Measurements from ENCODE around the gene ALG14. TPM values are rescaled to one million over a fixed set of nuclear protein-coding genes. Genes with fewer than 3 reads are reported as not detected.

ALG14 gene
- total and polyA plus RNA-seq, 2 donors (not counting 1 experiment from before 2014, with no cell fraction given) = 3.5 to 3.8 TPM

DNA sequence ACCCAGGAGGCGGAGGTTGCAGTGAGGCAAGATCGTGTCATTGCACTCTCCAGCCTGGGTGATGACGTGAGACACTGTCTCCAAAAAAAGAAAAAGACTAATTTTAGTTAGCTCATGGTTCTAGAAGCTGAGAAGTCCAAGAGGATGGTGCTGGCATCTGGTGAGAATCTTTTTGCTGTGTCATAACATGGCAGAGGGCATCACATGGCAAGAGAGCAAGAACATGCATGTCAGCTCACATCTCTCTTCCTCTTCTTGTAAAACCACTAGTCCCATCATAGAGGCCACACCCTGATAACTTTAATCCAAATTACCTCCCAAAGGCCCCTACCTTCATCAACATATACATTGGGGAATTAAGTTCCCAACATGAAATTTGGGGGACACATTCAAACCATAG, 132.0 kb downstream of the ALG14 start:
- H3K27ac ChIP-seq (ENCODE audit: insufficient read depth, low read length) = no peak overlapping the region
- H4K20me1 ChIP-seq (ENCODE audit: control insufficient read depth, extremely low read depth, insufficient read depth, low read length) = no peaks in the 10 kb centered on the region
- H3K36me3 ChIP-seq (ENCODE audit: control insufficient read depth, insufficient read depth, low read length) = no peaks in the 10 kb centered on the region
- H3K27me3 ChIP-seq (ENCODE audit: control insufficient read depth, insufficient read depth, low read length) = no peaks in the 10 kb centered on the region
- no peak overlapping the region for H2AFZ ChIP-seq (ENCODE audit: low read length)
- no peak overlapping the region for H3K9ac ChIP-seq (ENCODE audit: insufficient read depth, low read length)
- peaks cover 7% of the 10 kb centered on the region for H3K4me1 ChIP-seq (ENCODE audit: control insufficient read depth, extremely low read depth, insufficient read depth, low read length)
- TF ChIP-seq EZH2 (IDR thresholded peaks at IDR 0.05; ENCODE audit: low read length, missing control alignments) = no peak
- TF ChIP-seq, protein P1, sequence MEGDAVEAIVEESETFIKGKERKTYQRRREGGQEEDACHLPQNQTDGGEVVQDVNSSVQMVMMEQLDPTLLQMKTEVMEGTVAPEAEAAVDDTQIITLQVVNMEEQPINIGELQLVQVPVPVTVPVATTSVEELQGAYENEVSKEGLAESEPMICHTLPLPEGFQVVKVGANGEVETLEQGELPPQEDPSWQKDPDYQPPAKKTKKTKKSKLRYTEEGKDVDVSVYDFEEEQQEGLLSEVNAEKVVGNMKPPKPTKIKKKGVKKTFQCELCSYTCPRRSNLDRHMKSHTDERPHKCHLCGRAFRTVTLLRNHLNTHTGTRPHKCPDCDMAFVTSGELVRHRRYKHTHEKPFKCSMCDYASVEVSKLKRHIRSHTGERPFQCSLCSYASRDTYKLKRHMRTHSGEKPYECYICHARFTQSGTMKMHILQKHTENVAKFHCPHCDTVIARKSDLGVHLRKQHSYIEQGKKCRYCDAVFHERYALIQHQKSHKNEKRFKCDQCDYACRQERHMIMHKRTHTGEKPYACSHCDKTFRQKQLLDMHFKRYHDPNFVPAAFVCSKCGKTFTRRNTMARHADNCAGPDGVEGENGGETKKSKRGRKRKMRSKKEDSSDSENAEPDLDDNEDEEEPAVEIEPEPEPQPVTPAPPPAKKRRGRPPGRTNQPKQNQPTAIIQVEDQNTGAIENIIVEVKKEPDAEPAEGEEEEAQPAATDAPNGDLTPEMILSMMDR (conservative IDR thresholded peaks at IDR 0.05 in 1 of 2, IDR thresholded peaks at IDR 0.05 in 1 of 2; ENCODE audit: low read depth in 1 of 2, low read length in 2 of 2) = no peak
- no peak overlapping the region for H3K4me3 ChIP-seq (replicated peaks in 1 of 4; ENCODE audit: control extremely low read depth in 1 of 4, insufficient read depth in 1 of 4, low read depth in 3 of 4, low read length in 4 of 4)
- no peak for DNase-seq (ENCODE audit: low read depth in 2 of 2)
- no peaks in the 10 kb centered on the region for H3K9me3 ChIP-seq (ENCODE audit: control insufficient read depth, insufficient read depth, low read depth, low read length)
- no peaks in the 10 kb centered on the region for H3K79me2 ChIP-seq (ENCODE audit: control insufficient read depth, insufficient read depth, low read length)
- no peak overlapping the region for H3K4me2 ChIP-seq (ENCODE audit: extremely low read depth, insufficient read depth, low read length)

DNA sequence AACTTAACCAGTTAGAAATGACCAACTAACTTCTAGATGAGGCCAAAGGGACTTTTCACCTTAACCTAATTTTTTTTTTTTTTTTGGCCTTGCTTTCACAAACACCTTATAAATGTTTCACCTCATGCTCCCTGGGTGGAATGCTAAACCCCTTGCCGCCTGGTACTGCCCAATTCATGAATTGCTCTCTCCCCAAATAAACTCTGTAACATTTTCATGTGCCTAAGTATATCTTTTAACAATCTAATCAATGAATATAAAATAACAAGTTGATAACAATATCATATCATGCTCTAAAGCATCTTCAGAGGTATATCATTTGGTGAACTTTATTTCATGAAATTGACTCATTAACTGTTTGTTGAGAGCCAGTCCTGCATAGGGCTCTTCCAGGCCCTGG, 134.9 kb downstream of the ALG14 start:
- Histone ChIP-seq H3K9me3 (ENCODE audit: control insufficient read depth, insufficient read depth, low read depth, low read length) (no peaks in the 10 kb centered on the region), H3K4me1 (ENCODE audit: control insufficient read depth, extremely low read depth, insufficient read depth, low read length) (peaks cover 7% of the 10 kb centered on the region), H3K27me3 (ENCODE audit: control insufficient read depth, insufficient read depth, low read length) (no peaks in the 10 kb centered on the region), H3K36me3 (ENCODE audit: control insufficient read depth, insufficient read depth, low read length) (no peaks in the 10 kb centered on the region), H2AFZ (ENCODE audit: low read length) (no peak overlapping the region), H3K79me2 (ENCODE audit: control insufficient read depth, insufficient read depth, low read length) (no peaks in the 10 kb centered on the region), H4K20me1 (ENCODE audit: control insufficient read depth, extremely low read depth, insufficient read depth, low read length) (no peaks in the 10 kb centered on the region), H3K9ac (ENCODE audit: insufficient read depth, low read length) (no peak overlapping the region), H3K27ac (ENCODE audit: insufficient read depth, low read length) (no peak overlapping the region), H3K4me3 (replicated peaks in 1 of 4; ENCODE audit: control extremely low read depth in 1 of 4, insufficient read depth in 1 of 4, low read depth in 3 of 4, low read length in 4 of 4) (no peak overlapping the region), H3K4me2 (ENCODE audit: extremely low read depth, insufficient read depth, low read length) (no peak overlapping the region)
- TF ChIP-seq, protein P1 (conservative IDR thresholded peaks at IDR 0.05 in 1 of 2, IDR thresholded peaks at IDR 0.05 in 1 of 2; ENCODE audit: low read depth in 1 of 2, low read length in 2 of 2) = no peak
- TF ChIP-seq EZH2 (IDR thresholded peaks at IDR 0.05; ENCODE audit: low read length, missing control alignments) = no peak
- DNase-seq (ENCODE audit: low read depth in 2 of 2) = no peak

DNA sequence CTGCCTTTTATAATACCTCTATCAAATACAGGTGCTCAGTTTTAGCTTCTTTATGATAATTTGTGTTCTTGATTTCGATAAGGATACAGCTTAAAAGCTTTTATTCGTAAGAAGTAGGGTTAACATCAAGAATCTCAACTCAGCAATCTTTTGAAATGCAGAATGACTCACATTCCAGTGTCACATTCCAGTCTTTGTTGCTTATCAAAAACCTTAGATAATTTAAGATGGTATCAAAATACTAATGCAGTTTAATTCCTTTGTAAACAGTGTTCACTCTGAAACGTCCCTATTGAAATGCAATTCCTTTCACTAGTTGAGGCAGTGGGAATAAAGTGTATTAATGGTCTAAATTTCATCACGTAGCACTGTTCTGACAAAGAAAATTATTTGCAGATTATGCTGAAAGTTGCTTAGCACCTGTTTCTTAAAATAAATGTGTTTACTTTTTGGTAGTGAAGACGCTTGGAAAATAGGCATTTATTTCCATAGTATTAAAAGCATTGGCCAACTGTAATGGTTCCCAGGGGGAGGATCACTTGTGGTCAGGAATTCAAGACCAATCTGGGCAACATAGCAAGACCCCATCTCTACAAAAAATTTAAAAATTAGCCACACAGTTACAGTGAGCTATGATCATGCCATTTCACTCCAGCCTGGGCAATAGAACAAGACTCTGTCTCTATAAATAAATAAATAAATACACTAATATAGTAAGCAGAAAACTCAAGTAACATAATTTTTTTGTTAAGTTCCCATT, 135.7 kb downstream of the ALG14 start:
- Histone ChIP-seq H2AFZ (ENCODE audit: low read length) (no peak overlapping the region), H3K27ac (ENCODE audit: insufficient read depth, low read length) (no peak overlapping the region), H4K20me1 (ENCODE audit: control insufficient read depth, extremely low read depth, insufficient read depth, low read length) (no peaks in the 10 kb centered on the region), H3K4me3 (replicated peaks in 1 of 4; ENCODE audit: control extremely low read depth in 1 of 4, insufficient read depth in 1 of 4, low read depth in 3 of 4, low read length in 4 of 4) (no peak overlapping the region), H3K4me2 (ENCODE audit: extremely low read depth, insufficient read depth, low read length) (peak overlapping the region; percentile 11), H3K4me1 (ENCODE audit: control insufficient read depth, extremely low read depth, insufficient read depth, low read length) (peaks cover 7% of the 10 kb centered on the region), H3K27me3 (ENCODE audit: control insufficient read depth, insufficient read depth, low read length) (no peaks in the 10 kb centered on the region), H3K36me3 (ENCODE audit: control insufficient read depth, insufficient read depth, low read length) (no peaks in the 10 kb centered on the region), H3K9me3 (ENCODE audit: control insufficient read depth, insufficient read depth, low read depth, low read length) (no peaks in the 10 kb centered on the region), H3K9ac (ENCODE audit: insufficient read depth, low read length) (no peak overlapping the region), H3K79me2 (ENCODE audit: control insufficient read depth, insufficient read depth, low read length) (no peaks in the 10 kb centered on the region)
- peak in 1 of 2 donors; percentile 68 for DNase-seq (ENCODE audit: low read depth in 2 of 2)
- no peak for TF ChIP-seq EZH2 (IDR thresholded peaks at IDR 0.05; ENCODE audit: low read length, missing control alignments)
- TF ChIP-seq, protein P1 (conservative IDR thresholded peaks at IDR 0.05 in 1 of 2, IDR thresholded peaks at IDR 0.05 in 1 of 2; ENCODE audit: low read depth in 1 of 2, low read length in 2 of 2) = no peak
